ENCODE measurements around the gene SIRPD. TPM values are rescaled to one million over a fixed set of nuclear protein-coding genes. Genes with fewer than 3 reads are reported as not detected.
"Not testable (repeated sequence)": the region's sequence is repeated elsewhere in the genome, so short reads cannot be mapped to it uniquely, and the experiment has no call there.

SIRPD gene
- total and polyA plus RNA-seq, 2 donors (not counting 1 experiment from before 2014, with no cell fraction given), result not detected

- ATAC-seq (ENCODE audit: low read depth), result no peak
- Histone ChIP-seq H3K27me3 (replicated peaks in 1 of 4; ENCODE audit: control extremely low read depth in 1 of 4, control insufficient read depth in 3 of 4, insufficient read depth in 4 of 4, low read length in 3 of 4) (no peaks in the 10 kb centered on the region), H3K36me3 (replicated peaks in 1 of 2; ENCODE audit: control extremely low read depth in 1 of 2, control insufficient read depth in 1 of 2, extremely low read depth in 1 of 2, insufficient read depth in 2 of 2, low read length in 1 of 2) (no peaks in the 10 kb centered on the region), H3K79me2 (ENCODE audit: control insufficient read depth, insufficient read depth, low read length) (no peaks in the 10 kb centered on the region), H4K20me1 (ENCODE audit: control insufficient read depth, insufficient read depth, low read length, poor library complexity, severe bottlenecking) (no peaks in the 10 kb centered on the region), H3K4me2 (replicated peaks; ENCODE audit: low read depth, low read length, poor library complexity, severe bottlenecking) (no peak overlapping the region), H3K9me3 (ENCODE audit: control extremely low read depth in 1 of 3, control insufficient read depth in 2 of 3, insufficient read depth in 1 of 3, low read length in 2 of 3) (no peaks in the 10 kb centered on the region), H3K9ac (ENCODE audit: low read length) (no peak overlapping the region), H2AFZ (ENCODE audit: insufficient read depth, low read depth, low read length, poor library complexity, severe bottlenecking) (no peak overlapping the region), H3K4me1 (ENCODE audit: control insufficient read depth in 2 of 2, insufficient read depth in 2 of 2, low read length in 2 of 2) (no peaks in the 10 kb centered on the region), H3K27ac (ENCODE audit: low read length in 2 of 2) (no peak overlapping the region), H3K4me3 (ENCODE audit: control extremely low read depth in 1 of 5, extremely low read depth in 1 of 5, insufficient read depth in 1 of 5, low read depth in 2 of 5, low read length in 4 of 5) (no peak overlapping the region)
- intact Hi-C loops (cut with micrococcal nuclease), result no loop called here
- TF ChIP-seq CTCF (IDR thresholded peaks at IDR 0.05), result no peak
- no peak for TF ChIP-seq EZH2 (IDR thresholded peaks at IDR 0.05; ENCODE audit: borderline replicate concordance, insufficient read depth, low read depth, low read length, poor library complexity, severe bottlenecking)
- no peaks in the 10 kb centered on the region for H3K9me3 Mint-ChIP-seq (ENCODE audit: insufficient read depth)
- DNase-seq, result no peak
- H3K27ac Mint-ChIP-seq, result no peak overlapping the region
- CTCF ChIA-PET, result no interaction called here
- WGBS (ENCODE audit: insufficient coverage), result 100% methylated on average over 1 of the region's 3 CpGs
- H3K4me3 Mint-ChIP-seq, result no peak overlapping the region
- POLR2A ChIA-PET, result no interaction called here
- no peaks in the 10 kb centered on the region for H3K27me3 Mint-ChIP-seq
- no peaks in the 10 kb centered on the region for H3K4me1 Mint-ChIP-seq
Observed at GRCh38 chr20:1576641-1577040, 19.1 kb upstream of the SIRPD start.

GRCh38 chr20:1576003-1576402 lies 18.5 kb upstream of the SIRPD start:
- not testable (repeated sequence) for H3K4me1 Mint-ChIP-seq

DNA sequence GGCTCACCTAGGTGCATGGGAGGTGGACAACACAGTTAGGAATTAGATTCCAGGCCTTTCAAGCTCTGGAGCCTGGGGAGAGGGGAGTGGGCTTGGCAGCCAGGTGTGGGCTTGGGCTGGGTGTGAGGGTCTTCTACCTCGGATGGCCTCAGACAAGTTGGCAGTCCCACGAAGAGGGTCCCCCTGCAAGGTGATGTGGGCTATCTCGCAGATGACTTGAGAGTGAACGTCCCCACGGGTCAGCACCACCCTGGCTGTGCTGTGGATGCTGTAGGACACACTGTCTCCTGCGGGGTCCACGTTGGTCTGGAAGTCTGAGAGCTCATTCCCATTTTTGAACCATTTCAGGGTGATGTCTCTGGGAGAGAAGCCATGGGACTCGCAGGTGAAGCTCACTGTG lies 14.1 kb upstream of the SIRPD start:
- H3K4me1 Mint-ChIP-seq; H3K79me2 ChIP-seq (ENCODE audit: control insufficient read depth, insufficient read depth, low read length); H3K27me3 Mint-ChIP-seq; ATAC-seq (ENCODE audit: low read depth); H3K27ac Mint-ChIP-seq; H3K9me3 Mint-ChIP-seq (ENCODE audit: insufficient read depth); H4K20me1 ChIP-seq (ENCODE audit: control insufficient read depth, insufficient read depth, low read length, poor library complexity, severe bottlenecking); H3K4me3 Mint-ChIP-seq; H3K36me3 ChIP-seq (replicated peaks in 1 of 2; ENCODE audit: control extremely low read depth in 1 of 2, control insufficient read depth in 1 of 2, extremely low read depth in 1 of 2, insufficient read depth in 2 of 2, low read length in 1 of 2); H3K27ac ChIP-seq (ENCODE audit: low read length in 2 of 2); H3K27me3 ChIP-seq (replicated peaks in 1 of 4; ENCODE audit: control extremely low read depth in 1 of 4, control insufficient read depth in 3 of 4, insufficient read depth in 4 of 4, low read length in 3 of 4); CTCF ChIA-PET; H3K4me1 ChIP-seq (ENCODE audit: control insufficient read depth in 2 of 2, insufficient read depth in 2 of 2, low read length in 2 of 2); H3K9ac ChIP-seq (ENCODE audit: low read length); H3K4me3 ChIP-seq (ENCODE audit: control extremely low read depth in 1 of 5, extremely low read depth in 1 of 5, insufficient read depth in 1 of 5, low read depth in 2 of 5, low read length in 4 of 5); H3K9me3 ChIP-seq (ENCODE audit: control extremely low read depth in 1 of 3, control insufficient read depth in 2 of 3, insufficient read depth in 1 of 3, low read length in 2 of 3); DNase-seq; H3K4me2 ChIP-seq (replicated peaks; ENCODE audit: low read depth, low read length, poor library complexity, severe bottlenecking); intact Hi-C loops (cut with micrococcal nuclease); H2AFZ ChIP-seq (ENCODE audit: insufficient read depth, low read depth, low read length, poor library complexity, severe bottlenecking); POLR2A ChIA-PET: not testable (repeated sequence)
- WGBS (ENCODE audit: insufficient coverage), result 96% methylated on average over 8 of the region's 8 CpGs

More at GRCh38 chr20:1576003-1576402, 18.5 kb upstream of the SIRPD start:
- ATAC-seq (ENCODE audit: low read depth); POLR2A ChIA-PET; H3K4me3 ChIP-seq (ENCODE audit: control extremely low read depth in 1 of 5, extremely low read depth in 1 of 5, insufficient read depth in 1 of 5, low read depth in 2 of 5, low read length in 4 of 5); H3K4me2 ChIP-seq (replicated peaks; ENCODE audit: low read depth, low read length, poor library complexity, severe bottlenecking); H3K79me2 ChIP-seq (ENCODE audit: control insufficient read depth, insufficient read depth, low read length); H3K27ac Mint-ChIP-seq; H3K4me1 ChIP-seq (ENCODE audit: control insufficient read depth in 2 of 2, insufficient read depth in 2 of 2, low read length in 2 of 2); CTCF ChIA-PET; H3K36me3 ChIP-seq (replicated peaks in 1 of 2; ENCODE audit: control extremely low read depth in 1 of 2, control insufficient read depth in 1 of 2, extremely low read depth in 1 of 2, insufficient read depth in 2 of 2, low read length in 1 of 2); H3K9ac ChIP-seq (ENCODE audit: low read length); DNase-seq; H3K9me3 ChIP-seq (ENCODE audit: control extremely low read depth in 1 of 3, control insufficient read depth in 2 of 3, insufficient read depth in 1 of 3, low read length in 2 of 3); H3K9me3 Mint-ChIP-seq (ENCODE audit: insufficient read depth); H3K27me3 Mint-ChIP-seq; H3K4me3 Mint-ChIP-seq; intact Hi-C loops (cut with micrococcal nuclease); H4K20me1 ChIP-seq (ENCODE audit: control insufficient read depth, insufficient read depth, low read length, poor library complexity, severe bottlenecking); H2AFZ ChIP-seq (ENCODE audit: insufficient read depth, low read depth, low read length, poor library complexity, severe bottlenecking); H3K27me3 ChIP-seq (replicated peaks in 1 of 4; ENCODE audit: control extremely low read depth in 1 of 4, control insufficient read depth in 3 of 4, insufficient read depth in 4 of 4, low read length in 3 of 4); H3K27ac ChIP-seq (ENCODE audit: low read length in 2 of 2): not testable (repeated sequence)
- WGBS (ENCODE audit: insufficient coverage), result no CpG with 5 or more reads among the region's 1 CpG
